ENCODE measurements around the gene DUS1L.

Gene DUS1L

DNA sequence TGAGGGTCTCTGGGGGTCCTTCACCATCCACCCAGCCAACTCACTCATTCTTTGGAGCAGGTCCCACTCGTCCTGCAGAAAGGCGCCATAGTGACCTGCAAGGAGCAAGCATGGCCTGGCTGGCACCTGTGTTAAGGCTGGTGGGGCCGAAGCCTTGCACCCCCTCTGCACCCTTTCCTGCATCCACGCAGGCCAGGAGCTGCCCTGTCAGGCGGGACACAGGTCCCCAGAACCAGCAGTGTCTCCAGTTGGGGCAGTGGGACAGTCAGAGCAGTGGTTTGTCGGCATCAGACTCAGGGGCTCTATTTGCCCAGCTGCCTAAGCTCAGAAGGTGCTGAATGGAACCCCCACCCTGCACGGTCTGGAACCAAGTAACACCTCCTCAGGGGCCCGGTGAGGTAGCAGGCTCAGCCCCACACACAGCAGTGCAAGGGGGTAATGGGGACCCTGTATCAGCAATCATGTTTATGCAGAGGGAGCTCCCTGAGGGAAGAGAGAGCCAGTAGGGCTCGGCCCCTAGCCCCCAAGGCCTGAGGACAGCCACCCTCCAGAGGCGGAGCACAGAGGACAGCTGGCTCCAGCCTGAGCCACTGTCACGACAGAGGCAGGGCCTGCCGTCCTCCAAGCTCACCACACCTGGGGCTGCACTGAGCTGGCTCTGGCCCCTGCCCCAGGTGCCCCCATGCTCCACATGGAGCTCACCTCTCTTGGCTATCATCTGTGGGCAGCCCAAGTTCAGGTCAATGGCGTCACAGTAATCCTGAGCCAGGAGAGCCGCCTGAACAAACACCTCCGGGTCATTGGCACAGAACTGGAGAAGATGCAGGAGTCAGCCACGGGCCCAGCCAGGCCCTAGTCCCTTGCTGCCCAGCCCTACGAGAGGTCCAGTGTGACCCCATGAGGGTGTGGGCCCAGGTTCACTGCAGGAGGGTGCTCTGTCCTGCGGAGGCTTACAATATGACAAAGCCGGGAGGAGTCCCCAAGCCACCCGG lies 1.9 kb downstream of the DUS1L start:
- H3K27ac ChIP-seq = peak overlapping the region; percentile 87
- TF ChIP-seq, protein P1, sequence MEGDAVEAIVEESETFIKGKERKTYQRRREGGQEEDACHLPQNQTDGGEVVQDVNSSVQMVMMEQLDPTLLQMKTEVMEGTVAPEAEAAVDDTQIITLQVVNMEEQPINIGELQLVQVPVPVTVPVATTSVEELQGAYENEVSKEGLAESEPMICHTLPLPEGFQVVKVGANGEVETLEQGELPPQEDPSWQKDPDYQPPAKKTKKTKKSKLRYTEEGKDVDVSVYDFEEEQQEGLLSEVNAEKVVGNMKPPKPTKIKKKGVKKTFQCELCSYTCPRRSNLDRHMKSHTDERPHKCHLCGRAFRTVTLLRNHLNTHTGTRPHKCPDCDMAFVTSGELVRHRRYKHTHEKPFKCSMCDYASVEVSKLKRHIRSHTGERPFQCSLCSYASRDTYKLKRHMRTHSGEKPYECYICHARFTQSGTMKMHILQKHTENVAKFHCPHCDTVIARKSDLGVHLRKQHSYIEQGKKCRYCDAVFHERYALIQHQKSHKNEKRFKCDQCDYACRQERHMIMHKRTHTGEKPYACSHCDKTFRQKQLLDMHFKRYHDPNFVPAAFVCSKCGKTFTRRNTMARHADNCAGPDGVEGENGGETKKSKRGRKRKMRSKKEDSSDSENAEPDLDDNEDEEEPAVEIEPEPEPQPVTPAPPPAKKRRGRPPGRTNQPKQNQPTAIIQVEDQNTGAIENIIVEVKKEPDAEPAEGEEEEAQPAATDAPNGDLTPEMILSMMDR (IDR thresholded peaks at IDR 0.05) = no peak
- no peak for TF ChIP-seq ZFX (IDR thresholded peaks at IDR 0.05; ENCODE audit: borderline replicate concordance)

DNA sequence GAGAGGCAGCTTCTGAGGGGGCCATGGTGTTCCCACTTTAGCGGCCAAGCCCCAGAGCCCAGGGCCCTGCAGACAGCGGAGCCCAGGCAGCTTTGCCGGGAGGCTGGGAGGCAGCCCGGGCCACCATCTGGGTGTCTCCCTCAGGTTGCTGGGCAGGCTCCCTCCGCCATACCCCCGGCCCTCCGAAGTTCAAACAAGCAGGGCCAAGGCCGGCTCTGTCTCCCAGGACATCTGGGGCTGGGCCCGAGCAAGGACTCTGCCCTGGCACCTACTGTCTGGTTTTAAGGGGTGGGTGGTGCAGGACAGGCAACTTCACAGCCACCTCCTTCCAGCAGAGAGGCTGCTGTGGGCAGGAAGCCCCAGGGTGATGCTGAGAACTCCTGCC lies 2.6 kb downstream of the DUS1L start:
- TF ChIP-seq ZFX (IDR thresholded peaks at IDR 0.05; ENCODE audit: borderline replicate concordance) = no peak
- TF ChIP-seq, protein P1 (IDR thresholded peaks at IDR 0.05) = no peak
- H3K27ac ChIP-seq = peak overlapping the region; percentile 87

DNA sequence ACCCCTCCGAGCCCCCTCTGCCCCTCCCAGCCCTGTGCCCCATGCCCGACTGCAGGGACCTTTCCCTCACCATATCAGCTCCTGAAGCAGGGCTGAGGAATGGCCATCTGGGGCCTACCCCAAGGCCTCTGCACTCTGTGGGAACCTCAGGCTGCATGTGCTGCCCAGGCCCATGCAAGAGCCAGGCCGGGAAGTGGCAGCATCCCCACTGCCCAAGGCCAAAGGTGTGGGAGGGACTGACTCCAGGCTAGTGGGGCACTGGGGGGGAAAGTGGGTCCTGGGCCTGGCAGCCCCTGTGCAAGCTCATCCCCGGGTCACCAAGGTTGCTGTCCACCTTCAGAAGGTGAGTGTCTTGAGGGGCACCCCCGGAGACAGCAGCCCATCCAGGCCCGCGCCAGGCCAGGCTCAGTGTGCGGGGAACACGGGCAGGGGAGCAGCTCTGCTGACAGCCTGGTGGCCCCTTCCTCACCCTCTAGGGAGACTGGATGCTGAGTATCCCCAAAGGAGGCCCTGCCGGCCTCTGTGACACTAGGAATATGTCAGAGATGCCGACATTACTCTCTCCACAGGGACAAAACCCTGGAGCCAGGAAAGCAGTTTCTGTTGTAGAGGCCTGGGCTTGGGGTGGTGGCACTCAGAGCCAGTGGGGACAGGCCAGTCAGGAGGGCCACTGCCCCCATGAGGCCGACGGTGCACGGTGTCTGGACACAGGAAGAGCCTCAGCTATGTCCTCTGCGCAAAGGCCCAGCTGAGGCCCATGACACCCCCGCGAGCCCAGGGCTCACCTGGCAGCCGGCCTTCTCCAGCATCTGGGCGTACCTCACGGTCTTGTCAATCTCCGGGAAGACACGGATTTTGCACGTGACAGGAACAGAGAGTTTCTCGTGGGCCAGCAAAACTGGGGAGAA lies 3.3 kb downstream of the DUS1L start:
- H3K27ac ChIP-seq = peak overlapping the region; percentile 87
- TF ChIP-seq, protein P1 (IDR thresholded peaks at IDR 0.05) = 0 out of 2 replicates have a peak, but pooled peaks have one; percentile 6
- no peak for TF ChIP-seq ZFX (IDR thresholded peaks at IDR 0.05; ENCODE audit: borderline replicate concordance)

DNA sequence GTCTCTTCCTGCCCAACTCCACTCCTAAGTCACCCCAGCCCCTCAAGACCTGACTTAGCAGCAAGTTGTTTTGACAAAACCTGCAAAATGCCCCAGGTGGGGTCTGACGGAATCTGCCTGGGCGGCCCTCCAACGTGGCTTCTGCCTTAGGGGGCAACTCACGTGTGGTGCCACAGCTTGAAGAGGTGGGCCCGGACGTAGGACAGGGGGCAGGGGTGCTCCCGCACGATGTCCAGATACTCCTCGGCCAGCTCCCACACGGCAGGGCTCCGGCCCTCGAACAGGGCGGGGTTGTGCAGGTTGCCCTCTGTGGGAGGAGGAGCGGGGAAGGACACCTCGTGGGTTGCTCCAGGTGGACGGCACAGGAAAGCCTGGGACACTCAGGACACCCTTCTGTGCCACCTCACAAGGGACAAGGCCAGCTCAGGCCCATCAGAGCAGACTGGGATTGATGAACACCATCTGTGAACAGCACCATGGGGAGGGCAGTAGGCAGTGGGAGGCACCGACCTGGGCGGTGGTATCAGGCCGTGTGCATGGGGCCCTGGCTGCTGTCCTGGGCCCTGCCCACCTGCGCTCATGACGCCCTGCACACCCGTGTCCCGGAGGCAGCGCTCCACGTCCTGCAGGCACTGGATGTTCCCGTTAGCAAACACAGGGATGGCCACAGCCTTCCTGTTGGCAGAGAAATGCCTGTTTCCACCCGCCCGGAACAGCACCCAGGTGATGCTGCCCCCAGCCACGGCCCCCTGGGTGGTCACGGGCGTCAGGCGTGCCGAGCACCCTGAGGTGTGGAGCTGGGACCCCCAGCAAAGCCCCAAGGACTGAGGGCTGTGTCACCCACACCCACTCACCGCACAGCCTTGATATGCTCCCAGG lies 4.3 kb downstream of the DUS1L start:
- peak overlapping the region; percentile 87 for H3K27ac ChIP-seq
- TF ChIP-seq, protein P1 (IDR thresholded peaks at IDR 0.05) = no peak
- TF ChIP-seq ZFX (IDR thresholded peaks at IDR 0.05; ENCODE audit: borderline replicate concordance) = no peak

DNA sequence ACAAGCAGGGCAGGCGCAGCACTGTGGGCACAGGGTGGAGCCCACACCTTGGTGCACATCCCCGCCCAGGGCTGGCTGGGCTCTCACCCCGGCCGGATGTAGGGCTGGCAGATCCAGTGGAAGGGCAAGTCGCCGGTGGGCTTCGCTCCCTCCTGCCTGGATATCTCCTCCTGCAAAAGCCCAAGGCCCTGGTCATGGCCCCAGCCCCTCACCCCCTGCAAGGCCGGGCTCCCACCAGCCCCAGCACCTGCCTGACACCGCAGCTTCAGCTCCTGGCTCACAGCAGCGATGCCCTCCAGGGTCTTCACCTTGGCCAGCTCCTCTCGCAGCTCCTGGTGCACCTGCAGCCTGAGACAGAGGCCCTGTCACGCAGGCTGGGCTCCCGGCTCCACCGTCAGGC lies 5.0 kb downstream of the DUS1L start:
- peak overlapping the region; percentile 87 for H3K27ac ChIP-seq
- no peak for TF ChIP-seq ZFX (IDR thresholded peaks at IDR 0.05; ENCODE audit: borderline replicate concordance)
- TF ChIP-seq, protein P1 (IDR thresholded peaks at IDR 0.05) = no peak

DNA sequence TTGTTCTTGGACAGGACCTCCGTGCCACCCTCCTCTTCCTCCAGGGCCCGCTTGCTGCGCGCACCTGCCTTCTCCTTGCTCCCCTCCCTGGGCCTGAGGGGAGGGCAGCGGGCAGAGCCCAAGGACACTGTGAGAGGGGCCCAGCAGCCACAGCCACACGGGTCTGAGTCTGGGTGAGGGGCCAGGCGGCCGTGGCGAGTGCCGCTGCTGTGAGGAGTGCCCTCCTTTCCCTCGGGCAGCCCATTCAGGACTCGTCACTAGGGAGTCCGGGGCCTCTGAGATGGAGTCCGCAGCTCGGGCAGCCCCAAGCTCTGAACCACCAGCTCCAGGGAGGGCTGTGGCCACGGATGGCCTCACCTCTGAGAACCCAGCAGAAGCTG lies 5.6 kb downstream of the DUS1L start:
- no peak for TF ChIP-seq ZFX (IDR thresholded peaks at IDR 0.05; ENCODE audit: borderline replicate concordance)
- TF ChIP-seq, protein P1 (IDR thresholded peaks at IDR 0.05) = no peak
- H3K27ac ChIP-seq = peak overlapping the region; percentile 87

All from 22Rv1 (cell line).